Measurements from ENCODE around the gene BRWD1. TPM values are rescaled to one million over a fixed set of nuclear protein-coding genes. Genes with fewer than 3 reads are reported as not detected.
A peak's percentile ranks its signal among the peaks of the same experiment; 100 is the strongest.

The BRWD1 gene
- total RNA-seq, 1 donor from 2014 or later = 55.7 TPM

DNA sequence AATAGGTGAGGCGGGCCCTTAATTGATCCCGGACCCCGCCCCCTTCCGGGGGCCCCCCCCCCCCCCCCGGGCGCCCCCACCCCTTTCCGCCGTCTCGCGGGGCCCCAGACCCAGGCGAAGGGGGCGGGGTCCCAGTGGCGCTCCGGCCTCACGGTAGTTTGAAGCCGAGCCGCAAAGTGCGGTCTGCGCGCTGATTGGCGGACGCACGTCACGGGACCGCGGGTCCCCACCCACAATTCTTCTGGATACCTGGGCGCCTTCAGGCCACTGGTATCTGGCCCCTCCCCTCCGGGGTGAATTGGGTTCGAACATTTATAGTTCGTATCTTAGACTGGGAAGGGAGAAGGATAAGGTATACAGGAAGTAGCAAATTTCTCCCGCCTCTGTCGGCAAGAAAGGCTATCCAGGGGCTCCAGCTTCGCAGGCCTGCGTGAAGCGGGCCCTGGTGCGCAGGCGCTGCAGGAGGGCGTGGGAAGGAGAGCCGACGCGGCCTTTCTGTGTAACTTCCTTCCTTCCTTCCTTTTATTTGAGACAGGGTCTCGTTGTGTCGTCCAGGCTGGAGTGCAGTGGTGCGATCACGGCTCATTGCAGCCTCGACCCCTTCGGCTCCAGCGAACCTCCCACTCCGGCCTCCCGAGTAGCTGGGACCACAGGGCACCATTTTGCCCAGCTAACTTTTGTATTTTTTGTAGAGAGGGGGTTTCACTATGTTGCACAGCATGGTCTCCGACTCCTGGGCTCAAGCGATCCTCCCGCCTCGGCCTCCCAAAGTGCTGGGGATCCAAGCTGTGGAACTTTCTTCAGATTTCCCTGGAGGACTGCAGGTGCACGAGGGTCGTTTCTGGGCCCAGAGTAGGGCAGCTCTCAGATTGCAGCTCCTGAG lies 36.0 kb upstream of the BRWD1 start:
- peaks cover 23% of the 10 kb centered on the region for H3K36me3 Mint-ChIP-seq (ENCODE audit: insufficient read depth)
- peak; percentile 95 for DNase-seq (ENCODE audit: low spot score, unreplicated experiment)
- no peaks in the 10 kb centered on the region for H3K27me3 Mint-ChIP-seq
- H3K4me1 Mint-ChIP-seq (ENCODE audit: low read depth) = peaks cover 33% of the 10 kb centered on the region
- H3K4me3 Mint-ChIP-seq (ENCODE audit: low read depth) = peak overlapping the region; percentile 96
- H3K9me3 Mint-ChIP-seq (ENCODE audit: low read depth) = no peaks in the 10 kb centered on the region
- peak overlapping the region; percentile 100 for H3K27ac Mint-ChIP-seq
- TF ChIP-seq, protein P1, sequence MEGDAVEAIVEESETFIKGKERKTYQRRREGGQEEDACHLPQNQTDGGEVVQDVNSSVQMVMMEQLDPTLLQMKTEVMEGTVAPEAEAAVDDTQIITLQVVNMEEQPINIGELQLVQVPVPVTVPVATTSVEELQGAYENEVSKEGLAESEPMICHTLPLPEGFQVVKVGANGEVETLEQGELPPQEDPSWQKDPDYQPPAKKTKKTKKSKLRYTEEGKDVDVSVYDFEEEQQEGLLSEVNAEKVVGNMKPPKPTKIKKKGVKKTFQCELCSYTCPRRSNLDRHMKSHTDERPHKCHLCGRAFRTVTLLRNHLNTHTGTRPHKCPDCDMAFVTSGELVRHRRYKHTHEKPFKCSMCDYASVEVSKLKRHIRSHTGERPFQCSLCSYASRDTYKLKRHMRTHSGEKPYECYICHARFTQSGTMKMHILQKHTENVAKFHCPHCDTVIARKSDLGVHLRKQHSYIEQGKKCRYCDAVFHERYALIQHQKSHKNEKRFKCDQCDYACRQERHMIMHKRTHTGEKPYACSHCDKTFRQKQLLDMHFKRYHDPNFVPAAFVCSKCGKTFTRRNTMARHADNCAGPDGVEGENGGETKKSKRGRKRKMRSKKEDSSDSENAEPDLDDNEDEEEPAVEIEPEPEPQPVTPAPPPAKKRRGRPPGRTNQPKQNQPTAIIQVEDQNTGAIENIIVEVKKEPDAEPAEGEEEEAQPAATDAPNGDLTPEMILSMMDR (IDR thresholded peaks at IDR 0.05; ENCODE audit: unreplicated experiment) = no peak

DNA sequence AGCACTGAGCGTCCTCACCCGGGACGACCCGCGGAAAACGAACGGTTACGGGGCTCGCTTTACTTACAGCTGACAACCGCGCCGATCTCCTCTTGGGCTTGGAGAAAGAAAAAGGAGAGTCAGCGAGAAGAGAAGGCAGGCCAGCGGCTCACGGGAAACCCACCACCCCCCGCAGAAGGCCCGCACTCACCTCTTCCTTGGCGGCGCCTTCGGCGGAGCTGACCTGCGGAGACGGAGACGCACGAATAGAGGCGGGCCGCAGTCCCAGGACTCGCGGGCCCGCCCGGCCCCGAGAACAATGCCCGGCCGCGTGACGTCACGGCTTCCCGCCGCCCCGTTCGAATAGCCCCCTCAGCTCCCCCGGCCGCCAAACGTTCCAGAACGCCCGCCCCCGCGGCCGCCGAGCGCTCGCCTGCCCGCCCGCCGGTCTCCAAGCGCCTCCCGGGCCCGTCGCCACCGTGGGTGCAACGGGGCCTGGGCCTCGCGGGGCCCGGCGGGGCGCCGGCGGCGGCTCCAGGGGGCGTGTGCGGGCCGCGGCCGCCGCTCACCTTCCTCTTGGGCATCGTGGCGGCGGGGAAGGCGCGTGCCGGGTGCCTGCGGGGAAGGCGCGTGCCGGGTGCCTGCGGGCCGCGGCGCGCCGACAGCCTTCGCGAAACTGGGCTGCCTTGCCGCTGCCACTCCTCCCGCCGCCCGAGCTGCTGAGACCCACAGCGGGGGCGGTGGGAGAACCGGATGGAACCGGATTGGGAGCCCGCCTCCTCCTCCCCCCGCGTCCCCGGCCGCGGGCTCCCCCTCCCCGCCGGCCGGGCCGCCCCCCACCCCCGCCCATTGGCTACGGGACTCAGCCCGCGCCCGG lies 35.2 kb upstream of the BRWD1 start, which contains the start of gene HMGN1:
Gene HMGN1, minus strand, starts transcription at position 734 of the 856 bp plus-strand sequence. Its CDS starts 171 bp downstream, at position 563.
- Mint-ChIP-seq H3K27me3 (no peaks in the 10 kb centered on the region), H3K4me3 (ENCODE audit: low read depth) (peak within 1 kb of the TSS; percentile 96), H3K36me3 (ENCODE audit: insufficient read depth) (peaks cover 26% of the 10 kb centered on the region), H3K4me1 (ENCODE audit: low read depth) (peaks cover 35% of the 10 kb centered on the region), H3K9me3 (ENCODE audit: low read depth) (no peaks in the 10 kb centered on the region), H3K27ac (peak within 1 kb of the TSS; percentile 100)
- peak; percentile 80 for DNase-seq (ENCODE audit: low spot score, unreplicated experiment)
- TF ChIP-seq, protein P1 (IDR thresholded peaks at IDR 0.05; ENCODE audit: unreplicated experiment) = no peak

DNA sequence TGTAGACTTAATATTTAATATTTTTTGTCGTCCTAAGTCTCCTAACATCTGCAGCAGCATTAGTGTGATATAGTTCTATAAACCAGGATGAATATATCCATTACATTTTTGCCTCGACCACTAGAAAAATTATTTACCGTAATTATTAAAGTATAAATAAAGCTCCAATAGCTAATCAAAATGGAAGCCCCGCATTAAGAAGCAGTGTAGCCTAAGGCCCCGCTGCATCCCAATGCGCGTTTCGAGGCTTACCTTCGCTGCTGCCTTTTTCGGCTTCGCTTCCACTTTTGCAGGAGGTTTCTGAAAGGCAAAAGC lies 34.6 kb upstream of the BRWD1 start:
- Mint-ChIP-seq H3K4me3 (ENCODE audit: low read depth) (peak overlapping the region; percentile 83), H3K27me3 (no peaks in the 10 kb centered on the region)

DNA sequence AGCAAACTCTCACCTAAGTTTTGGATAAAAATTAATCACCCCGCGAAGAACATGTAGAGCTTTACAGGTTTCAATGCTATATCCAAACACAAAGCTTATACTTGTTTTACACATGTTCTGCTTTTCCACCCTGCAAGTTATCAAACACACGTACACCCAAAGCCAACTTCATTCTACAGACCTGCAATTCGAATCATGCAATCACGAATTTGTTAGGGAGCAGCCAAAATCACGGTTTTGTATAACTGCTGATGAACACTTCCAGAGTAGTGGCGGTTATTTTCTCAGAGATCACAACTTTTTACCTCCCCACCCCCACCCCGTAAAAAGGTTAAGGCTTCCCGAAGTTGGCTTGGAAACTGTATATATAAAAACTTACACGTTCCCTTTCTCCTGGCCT lies 34.1 kb upstream of the BRWD1 start:
- Mint-ChIP-seq H3K27me3 (no peaks in the 10 kb centered on the region), H3K4me3 (ENCODE audit: low read depth) (peak overlapping the region; percentile 83), H3K27ac (peak overlapping the region; percentile 99), H3K9me3 (ENCODE audit: low read depth) (no peaks in the 10 kb centered on the region), H3K4me1 (ENCODE audit: low read depth) (peaks cover 40% of the 10 kb centered on the region), H3K36me3 (ENCODE audit: insufficient read depth) (peaks cover 35% of the 10 kb centered on the region)
- TF ChIP-seq, protein P1 (IDR thresholded peaks at IDR 0.05; ENCODE audit: unreplicated experiment) = no peak
- DNase-seq (ENCODE audit: low spot score, unreplicated experiment) = no peak

More for the DNA sequence above, 34.6 kb upstream of the BRWD1 start:
- TF ChIP-seq, protein P1 (IDR thresholded peaks at IDR 0.05; ENCODE audit: unreplicated experiment) = no peak
- Mint-ChIP-seq H3K27ac (peak overlapping the region; percentile 99), H3K36me3 (ENCODE audit: insufficient read depth) (peaks cover 32% of the 10 kb centered on the region), H3K9me3 (ENCODE audit: low read depth) (no peaks in the 10 kb centered on the region), H3K4me1 (ENCODE audit: low read depth) (peaks cover 40% of the 10 kb centered on the region)
- DNase-seq (ENCODE audit: low spot score, unreplicated experiment) = no peak

DNA sequence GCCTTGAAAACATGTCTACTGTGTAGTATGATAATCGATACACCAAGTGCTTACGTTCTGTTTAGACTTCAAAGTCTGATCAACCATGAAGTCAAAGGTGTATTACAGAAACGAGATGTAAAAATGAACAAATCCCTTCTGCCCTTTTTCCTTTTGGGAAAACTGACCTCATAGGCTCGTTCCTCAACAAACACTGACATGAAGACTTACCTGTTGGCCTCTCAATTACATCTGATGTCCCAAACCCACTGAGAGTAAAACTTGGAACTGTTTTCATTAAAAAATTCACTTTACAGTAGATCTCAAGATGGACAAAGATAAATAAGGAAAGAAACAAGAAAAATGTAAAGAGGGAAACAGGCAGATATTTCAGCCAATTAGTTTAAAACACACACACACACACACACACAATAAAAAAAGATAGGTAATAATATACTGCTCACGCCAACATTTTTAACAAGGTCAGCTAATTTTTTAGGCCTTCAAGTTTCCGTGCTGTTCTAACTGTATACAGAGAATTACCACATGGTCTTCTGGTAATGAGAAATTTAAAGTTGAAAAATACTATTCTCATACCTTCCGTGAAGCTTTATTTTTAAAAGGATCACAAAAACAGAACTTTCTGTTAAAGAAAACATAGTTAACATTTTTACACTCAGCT lies 33.4 kb upstream of the BRWD1 start:
- TF ChIP-seq, protein P1 (IDR thresholded peaks at IDR 0.05; ENCODE audit: unreplicated experiment) = no peak
- peak overlapping the region; percentile 95 for H3K27ac Mint-ChIP-seq
- peak overlapping the region; percentile 83 for H3K4me3 Mint-ChIP-seq (ENCODE audit: low read depth)
- peaks cover 40% of the 10 kb centered on the region for H3K4me1 Mint-ChIP-seq (ENCODE audit: low read depth)
- H3K36me3 Mint-ChIP-seq (ENCODE audit: insufficient read depth) = peaks cover 41% of the 10 kb centered on the region
- DNase-seq (ENCODE audit: low spot score, unreplicated experiment) = no peak
- H3K27me3 Mint-ChIP-seq = no peaks in the 10 kb centered on the region
- no peaks in the 10 kb centered on the region for H3K9me3 Mint-ChIP-seq (ENCODE audit: low read depth)
